Measurements from ENCODE around the gene SLC6A11.
A peak's percentile ranks its signal among the peaks of the same experiment; 100 is the strongest.

The SLC6A11 gene

DNA sequence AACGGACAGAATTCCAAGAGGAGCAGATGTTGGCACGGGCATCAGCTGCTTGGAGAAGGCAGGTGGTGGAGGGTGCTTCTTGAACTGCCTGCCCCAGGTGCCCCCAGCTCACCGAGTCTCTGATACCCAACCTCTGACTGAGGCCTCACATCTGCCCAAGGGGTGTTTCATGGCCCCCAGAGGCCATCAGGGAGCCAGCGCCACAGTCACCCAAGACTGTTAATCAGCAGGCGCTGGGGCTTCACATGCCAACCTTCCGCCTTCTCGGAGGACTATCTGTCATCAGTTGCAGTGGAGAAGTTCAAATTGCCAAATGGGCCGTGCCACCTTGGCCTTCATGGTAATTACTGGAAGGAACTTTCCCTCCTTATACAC lies 114.6 kb downstream of the SLC6A11 start:
- no peak for DNase-seq (ENCODE audit: low read depth)

DNA sequence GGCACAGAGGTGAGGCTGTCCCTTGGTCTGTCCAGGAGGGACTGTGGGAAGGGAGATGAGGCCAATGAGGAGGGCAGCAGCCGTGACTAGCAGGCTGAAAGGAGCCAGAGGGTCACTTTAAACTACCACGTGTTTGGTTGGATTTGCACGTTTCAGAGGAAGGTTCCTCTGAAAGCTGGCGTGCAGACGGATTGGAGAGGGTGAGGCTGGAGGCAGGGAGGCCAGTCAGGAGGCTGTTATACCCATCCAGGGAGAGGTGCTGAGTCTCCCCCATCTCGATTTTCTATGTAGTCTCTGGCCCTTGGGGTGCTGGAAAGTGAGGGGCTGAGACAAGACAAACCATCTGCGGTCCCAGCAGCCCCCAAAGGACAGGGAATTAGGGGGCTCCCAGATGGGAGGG lies 116.6 kb downstream of the SLC6A11 start:
- DNase-seq (ENCODE audit: low read depth), result no peak

DNA sequence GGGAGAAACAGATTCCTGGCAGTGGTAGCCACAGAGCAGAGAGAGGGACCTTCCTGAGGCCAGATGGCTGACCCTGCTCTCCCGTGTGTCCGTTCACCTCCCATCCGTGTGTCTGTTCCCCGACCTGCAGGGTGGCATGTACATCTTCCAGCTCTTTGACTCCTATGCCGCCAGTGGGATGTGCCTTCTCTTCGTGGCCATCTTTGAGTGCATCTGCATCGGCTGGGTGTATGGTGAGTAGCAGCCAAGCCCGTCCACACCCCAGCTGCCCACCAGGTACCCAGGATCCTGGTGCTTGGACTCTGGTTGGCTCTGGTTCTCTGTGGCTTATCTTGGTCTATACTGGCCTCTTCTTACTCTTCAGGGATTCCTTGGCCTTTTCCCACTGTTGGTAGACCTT lies 117.0 kb downstream of the SLC6A11 start:
- no peak for DNase-seq (ENCODE audit: low read depth)

DNA sequence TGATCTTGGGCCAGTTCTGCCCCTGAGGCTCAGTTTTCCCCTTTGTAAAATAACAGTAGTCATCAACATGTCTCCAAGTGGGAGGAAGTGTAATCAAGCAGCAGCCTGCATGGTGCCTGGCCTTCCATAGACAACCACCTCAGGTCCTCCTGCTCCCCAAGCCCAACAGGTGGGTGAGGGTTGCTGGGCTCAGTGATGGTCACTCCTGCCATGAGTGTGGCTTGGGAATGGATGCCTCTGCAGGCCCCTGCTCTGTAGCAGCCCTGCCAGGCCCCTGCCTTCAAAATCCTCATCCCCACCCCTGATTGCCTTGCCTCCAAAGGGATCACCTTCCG lies 117.4 kb downstream of the SLC6A11 start:
- DNase-seq (ENCODE audit: low read depth), result no peak

DNA sequence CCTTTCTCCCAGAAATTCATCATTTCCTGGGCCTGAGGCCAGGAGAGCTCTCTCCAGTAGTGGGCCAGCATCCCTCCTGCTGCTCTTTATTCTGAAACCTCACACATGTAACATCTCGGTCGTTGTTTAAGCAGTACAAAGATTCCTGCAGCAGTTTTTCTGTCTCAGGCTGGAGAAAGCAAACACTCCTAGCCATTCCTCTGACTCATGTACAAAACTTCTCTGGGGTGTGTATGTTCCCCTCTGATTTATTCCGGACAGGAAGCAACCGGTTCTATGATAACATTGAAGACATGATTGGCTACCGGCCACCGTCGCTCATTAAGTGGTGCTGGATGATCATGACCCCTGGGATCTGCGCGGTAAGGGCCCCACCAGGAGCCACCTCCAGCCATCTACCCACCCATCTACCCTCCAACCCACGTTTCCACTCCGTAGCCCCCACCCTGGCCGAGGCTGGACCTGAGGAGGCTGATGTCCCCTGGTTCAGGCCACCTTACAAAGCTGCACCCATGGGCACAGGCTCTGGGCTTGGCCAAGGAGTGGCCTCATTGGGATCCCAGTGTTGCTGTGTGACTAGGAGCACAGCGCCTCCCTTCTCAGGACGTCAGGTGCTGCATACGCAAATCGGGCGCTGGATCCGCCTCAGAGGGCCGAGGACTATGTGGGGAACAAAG lies 117.9 kb downstream of the SLC6A11 start:
- no peak for DNase-seq (ENCODE audit: low read depth)

DNA sequence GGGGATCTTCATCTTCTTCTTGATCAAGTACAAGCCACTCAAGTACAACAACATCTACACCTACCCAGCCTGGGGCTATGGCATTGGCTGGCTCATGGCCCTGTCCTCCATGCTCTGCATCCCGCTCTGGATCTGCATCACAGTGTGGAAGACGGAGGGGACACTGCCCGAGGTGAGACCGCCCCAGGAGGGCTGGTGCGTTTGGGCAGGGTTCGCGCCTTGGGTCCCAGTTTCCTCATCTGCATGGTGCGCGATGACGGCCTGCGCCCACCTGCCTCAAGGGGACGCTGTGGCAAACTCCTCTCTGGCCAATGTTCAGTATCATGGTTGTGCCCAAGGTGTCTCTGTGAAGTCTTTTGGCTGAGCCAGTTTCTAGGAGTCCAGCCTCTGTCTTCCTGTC lies 119.0 kb downstream of the SLC6A11 start:
- DNase-seq (ENCODE audit: low read depth), result no peak

DNA sequence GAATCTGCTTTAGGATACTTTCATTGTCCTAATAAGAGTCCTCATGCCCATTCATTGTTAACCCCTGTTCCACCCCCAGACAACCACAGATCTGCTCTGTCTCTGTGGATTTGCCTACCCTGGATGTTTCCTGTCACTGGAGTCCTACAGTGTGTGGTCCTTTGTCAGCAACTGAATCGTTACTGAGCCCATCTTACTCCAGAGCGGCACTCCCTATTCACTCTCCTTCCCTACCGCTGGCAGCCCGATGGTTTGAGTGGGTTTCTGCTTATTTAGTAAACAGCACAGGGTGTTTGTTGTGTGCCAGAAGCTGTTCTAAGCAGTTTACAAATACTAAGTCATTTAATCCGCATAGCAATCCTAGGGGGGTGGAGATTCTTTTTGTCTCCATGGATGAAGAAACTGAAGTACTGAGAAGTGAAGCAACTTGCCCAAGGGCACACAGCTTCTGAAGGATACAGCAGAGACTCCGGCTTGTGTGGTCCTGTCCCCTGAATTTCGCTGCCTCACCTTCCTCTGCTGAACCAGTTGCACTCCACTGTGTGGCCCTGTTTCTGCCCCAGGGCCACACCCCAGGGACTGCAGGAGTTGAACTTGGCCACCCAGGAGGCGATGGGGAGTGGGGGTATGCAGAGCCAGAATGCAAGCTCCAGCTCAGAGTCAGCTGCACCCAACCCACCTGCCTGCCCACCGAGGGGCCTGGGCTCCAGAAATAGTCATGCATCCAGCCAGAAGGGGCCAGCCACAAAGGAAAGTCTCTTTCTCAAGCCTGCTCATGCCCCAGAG lies 120.0 kb downstream of the SLC6A11 start:
- DNase-seq (ENCODE audit: low read depth), result no peak

DNA sequence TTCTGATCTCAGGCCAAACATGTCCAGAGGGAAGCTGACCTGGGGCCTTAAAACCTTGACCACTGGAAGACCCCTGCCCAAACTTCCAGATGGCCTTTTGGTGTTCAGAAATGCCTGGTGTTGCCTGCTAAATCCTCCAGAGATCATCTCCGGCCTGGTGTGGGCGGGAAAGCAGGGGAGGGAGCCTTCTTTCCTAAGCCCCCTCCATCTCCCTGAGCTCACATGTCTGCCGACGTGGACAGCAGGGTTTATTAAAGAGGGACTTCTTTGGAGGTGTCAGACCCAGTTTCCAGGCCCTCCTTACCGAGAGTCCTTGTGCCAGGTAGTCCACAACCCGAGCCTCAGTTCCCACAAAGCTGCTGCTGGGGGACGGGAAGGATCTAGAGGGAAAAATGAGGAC lies 120.7 kb downstream of the SLC6A11 start:
- DNase-seq (ENCODE audit: low read depth), result no peak

DNA sequence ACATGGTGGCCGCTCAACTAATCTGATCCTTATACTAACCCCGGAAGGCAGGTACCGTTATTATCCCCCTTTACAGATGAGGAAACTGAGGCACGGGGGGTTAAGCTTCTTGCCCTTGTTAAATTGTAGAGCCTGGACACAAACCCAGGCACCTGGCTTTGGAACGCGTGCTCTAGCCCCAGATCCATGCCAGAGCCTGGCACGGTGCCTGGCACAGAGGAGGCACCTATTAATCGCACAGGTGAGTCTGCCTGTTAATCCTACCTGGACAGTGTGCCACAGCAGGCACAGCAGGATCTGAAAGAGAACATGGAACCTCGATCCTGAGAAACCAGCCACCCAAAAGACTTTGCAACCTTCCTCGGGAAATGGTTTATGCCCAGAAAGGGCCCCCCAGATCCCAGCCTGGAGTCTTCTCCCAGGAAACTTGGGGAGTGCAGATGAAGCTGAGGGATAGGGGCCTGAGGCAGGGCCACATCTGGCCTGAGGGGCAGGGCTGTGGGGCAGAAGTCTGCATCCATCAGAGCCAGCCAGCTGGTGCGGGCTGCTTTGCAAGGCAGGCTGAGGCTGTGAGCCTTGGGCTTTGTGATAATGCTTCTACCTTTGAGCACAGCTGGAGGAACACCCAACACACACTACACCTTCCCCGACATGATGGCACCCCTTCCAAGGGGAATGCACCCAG lies 121.3 kb downstream of the SLC6A11 start:
- DNase-seq (ENCODE audit: low read depth), result no peak

DNA sequence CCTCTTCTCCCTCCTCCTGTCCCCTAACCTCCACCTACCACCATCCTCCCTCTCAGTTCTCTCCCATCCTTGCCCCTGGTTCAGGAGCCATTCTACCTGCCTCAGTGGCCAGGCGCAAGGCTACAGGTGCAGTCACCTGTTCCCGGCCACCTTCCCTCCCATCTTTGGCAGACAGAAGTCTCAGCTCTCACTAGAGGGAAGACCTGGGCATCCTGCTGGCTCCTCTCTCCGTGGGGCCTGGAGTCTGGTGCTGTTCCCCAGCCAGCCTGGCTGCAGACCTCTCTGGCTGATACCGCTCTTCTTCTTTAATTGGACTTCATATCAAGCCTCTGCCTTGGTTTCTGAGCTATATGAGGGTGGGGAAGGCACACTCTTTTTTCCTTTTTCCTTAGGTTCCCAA lies 123.5 kb downstream of the SLC6A11 start:
- DNase-seq (ENCODE audit: low read depth), result no peak

DNA sequence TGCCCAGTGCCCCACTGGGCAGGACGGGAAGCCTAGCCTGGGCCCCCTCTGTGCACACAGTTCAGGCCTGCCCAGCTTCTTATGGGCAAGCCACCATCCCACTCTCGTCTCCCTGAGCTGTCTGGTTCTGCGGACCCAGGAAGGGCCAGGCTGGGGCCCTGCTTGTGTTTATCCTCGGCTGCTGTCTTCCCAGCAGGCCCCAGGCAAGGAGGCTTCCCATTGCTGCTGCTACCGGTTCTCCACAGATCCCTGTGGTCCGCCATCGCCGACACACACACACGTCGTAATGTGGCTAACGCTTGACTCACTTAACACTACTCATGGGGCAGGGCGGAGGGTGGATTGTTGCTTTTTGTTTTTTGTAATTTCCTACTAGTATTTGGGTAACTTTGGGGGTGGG lies 124.1 kb downstream of the SLC6A11 start:
- no peak for DNase-seq (ENCODE audit: low read depth)

DNA sequence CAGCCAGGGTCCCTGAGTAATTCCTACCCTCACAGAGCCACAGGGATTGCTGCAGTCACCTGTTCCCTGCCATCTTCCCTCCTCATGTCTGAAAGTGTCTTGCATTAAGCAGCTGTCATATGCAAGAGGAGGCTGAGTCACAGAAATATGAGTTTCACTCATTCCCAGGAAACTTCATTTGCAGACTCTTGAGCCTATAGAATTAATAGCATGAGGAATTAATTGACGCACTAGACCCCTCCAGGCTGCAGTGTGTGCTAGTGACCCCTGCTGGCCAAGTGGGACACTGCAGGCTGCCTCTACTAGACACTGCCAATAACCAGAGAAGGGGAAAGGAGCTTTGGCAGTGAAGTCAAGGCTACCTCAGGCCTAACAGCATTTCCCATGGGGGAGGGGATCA lies 125.9 kb downstream of the SLC6A11 start:
- peak; percentile 4 for DNase-seq (ENCODE audit: low read depth)

DNA sequence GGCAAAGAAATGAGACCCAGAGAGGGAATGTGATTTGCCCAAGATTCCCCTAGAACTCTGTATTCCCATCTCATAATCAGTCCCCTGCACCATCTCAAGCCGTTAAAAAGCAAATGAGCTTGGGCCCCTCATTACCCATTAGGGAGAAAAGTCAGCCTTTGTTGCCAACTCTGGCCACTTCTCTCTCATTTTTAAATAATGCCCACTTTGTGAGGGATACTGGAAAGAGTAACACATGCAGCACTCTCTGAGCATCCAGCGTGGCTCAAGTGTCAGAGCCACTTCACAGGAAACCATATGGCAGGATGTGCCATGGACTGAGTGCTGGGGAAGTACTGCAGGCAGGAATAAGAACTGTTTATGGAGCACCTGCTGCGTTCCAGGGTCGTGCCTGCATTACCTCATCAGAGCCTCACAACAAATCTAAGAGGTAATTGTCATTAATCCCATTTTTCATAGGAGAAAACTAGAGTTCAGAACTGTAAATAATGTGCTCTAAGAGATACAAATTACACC lies 126.7 kb downstream of the SLC6A11 start:
- no peak for DNase-seq (ENCODE audit: low read depth)

DNA sequence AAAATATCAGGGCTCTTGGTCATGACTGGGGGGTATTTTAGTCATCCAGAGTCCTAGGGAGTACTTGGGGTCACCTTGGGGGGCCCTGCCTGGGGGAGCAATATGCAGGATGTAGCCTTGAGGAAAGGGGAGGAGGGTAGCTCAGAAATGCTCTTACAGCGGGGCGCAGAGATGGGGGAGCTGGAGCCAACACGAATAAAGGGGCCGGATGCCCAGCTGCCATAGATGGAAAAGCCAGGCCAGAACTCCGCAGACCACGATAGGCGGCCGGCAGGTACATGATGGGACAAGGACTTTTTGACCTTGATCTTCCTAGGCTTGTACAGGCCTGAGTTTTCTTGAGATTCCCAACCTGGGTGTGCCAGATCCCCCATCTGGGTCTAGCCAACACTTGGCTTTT lies 128.8 kb downstream of the SLC6A11 start:
- no peak for DNase-seq (ENCODE audit: low read depth)

DNA sequence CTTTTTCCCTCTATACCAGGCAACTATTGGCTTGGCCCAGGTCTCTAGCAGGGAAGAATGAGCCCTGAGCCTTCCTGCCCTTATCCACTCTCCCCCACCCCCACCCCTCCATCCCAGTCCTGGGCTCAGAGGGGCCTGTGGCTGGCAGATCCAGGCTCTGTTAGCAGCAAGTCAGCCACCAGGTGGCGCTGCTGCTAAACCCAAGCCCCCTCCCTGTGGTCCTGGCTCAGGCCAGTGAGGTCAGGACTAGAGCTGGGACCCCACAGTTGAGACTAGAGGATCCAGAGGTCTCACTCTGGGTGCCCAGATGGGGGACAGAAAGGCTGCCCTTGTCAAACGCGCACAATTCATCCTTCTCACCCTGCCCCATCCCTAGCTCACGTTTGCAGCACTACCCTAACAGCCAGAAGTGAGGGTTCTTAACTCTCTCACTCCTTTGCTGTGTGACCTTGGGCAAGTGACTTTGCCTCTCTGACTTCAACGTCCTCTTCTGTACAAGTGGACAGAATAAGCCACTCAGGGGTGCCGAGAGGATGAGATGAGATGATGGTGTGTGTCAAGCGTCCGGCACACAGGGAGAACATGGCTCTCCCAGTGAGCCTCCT lies 129.8 kb downstream of the SLC6A11 start:
- DNase-seq (ENCODE audit: low read depth), result peak; percentile 29

DNA sequence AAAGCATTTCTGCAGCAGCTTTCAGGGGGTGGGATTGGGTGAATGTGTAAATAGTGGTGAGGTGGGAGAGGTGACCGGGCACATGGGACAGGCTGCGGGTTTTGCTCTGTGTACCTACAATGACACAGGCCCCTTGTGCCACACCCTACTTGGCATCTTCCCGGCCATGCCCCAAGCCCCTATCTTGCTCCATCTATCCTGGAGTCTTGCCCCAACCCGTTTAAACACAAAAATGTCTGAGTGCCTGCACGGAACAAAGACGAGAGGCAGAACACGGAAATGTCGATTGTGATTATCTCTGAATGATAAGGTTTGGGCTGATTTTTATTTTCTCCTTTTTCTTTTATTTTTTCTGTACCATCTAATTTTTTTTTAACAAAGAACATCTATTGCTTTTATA lies 130.5 kb downstream of the SLC6A11 start:
- no peak for DNase-seq (ENCODE audit: low read depth)

DNA sequence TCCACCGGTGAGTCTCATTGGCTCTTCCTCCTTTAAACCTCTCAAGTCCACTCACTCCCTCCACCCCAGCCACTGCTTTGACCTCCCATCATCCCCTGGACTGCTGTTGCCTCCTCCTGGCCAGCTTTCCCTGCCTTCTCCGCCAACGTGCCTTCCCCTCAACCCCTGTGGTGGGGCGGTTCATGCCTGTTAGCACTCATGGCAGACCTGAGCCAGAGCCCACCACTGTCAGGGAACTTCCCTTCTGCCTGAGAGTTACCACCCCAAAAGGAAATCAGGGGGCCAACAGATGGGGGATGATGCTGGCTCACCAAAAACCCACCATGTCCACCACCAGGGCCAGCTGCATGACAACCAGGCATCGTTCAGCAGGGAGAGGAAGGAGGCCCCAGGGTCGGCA lies 132.3 kb downstream of the SLC6A11 start:
- DNase-seq (ENCODE audit: low read depth), result no peak

DNA sequence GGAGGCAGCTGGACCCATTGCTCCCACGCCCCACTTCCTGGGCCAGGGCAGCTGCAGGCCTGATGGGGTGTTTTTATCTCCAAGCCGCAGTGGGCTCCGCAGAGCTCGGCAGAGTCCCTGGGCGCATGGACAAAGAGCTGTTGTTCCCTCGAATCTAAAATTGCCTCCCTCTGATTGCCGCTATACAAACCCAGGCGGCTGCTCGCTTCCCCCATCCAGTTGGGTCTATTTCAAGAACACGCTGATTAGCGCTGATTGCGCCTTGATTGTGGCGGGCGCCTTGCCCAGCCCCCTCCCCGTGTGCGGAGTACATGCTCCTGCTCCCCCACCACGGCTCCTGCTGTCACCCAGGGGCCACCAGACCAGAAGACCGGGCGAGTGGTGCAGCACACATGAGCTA lies 133.2 kb downstream of the SLC6A11 start:
- DNase-seq (ENCODE audit: low read depth), result no peak

DNA sequence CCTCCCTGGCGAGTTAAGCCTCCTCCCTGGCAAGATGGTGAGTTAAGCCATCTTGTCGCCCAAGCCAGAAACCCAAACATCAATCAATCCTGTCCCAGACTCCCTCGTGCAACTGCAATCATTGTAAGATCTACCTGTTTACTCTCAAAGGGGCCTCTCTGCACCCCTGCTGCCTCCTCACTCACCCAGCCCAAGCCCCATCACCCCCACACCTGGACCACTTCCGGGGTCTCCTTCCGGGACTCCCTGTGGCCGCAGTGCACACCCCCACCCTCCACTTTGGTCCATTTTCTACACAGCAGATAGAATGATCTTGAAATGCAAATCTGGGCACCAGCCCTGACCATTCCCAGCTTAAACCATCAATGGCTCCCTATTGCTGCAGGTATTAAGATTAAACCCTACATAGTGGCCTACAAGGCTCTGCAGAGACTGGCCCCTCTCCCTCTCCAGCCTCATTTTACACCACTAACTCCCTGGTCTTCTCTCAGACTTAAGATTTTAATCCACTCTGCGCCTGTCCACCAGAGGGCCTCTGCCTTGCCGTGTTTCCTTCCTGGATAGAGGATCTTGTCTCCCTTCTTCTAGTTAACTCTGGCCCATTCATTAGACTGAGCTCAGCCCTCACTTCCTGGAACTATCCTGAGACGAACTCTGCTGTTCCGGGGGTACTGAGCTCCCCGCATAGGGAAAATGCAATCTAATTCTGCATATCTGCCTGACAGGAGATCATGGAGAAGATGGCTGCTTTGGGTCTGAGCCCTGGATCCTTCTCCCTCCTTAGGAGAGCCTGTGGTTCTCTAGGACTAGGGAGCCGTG lies 134.7 kb downstream of the SLC6A11 start:
- no peak for DNase-seq (ENCODE audit: low read depth)

DNA sequence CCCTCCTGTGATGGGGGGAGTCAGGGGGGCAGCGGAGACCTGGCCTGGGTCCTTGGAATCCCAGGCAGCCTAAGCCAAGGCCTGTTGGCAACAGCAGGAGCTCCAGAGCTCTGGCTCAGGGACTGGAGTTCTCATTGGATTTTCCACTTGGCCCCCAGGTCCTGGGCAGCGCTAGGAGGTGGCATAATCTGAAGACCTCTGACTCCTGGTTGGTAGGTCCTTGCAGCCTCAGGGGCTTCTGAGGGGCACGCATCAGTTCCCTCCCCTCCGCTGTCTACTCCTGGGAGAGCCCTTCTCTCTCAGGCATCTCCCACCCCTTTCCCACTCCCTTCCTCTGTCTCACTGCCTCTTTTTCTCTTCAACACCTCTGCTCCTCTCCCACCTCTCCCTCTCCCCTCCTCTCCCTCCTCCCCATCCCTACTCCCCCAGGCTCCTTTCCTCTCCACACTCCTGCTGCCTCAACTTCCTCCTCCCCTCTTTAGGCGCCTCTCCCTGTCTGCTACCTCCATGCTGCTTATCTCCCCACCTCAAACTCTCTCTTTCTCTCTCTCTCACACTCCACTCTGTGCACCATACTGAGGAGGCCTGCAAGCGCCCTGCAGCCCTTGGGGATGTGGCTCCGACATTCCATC lies 135.4 kb downstream of the SLC6A11 start:
- DNase-seq (ENCODE audit: low read depth), result no peak

DNA sequence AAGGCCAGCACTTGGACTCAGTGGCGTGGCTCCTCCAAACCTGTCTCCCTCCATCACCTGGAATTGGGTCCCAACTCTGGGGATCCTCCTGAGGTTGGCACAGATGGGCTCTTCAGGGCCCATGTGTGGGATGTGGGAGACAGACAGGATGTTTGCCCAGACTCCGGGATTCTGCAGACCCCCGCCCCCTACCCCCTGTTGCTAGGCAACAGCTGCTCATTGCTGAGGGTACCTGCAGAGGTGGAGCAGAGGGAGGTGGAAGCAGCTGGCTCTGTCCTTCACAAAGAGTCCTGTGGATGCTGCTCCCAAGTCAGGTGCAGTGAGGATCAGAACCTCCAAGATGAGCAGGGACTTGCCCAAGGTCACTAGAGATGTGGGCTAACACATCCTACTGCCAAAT lies 136.5 kb downstream of the SLC6A11 start:
- DNase-seq (ENCODE audit: low read depth), result no peak

All from stimulated activated CD8-positive, alpha-beta memory T cell treated with anti-CD3 and anti-CD28 coated beads, Interleukin-15, amount 100 ng/mL, for 24 hours (primary cell).